VCaP (cell line): Measurements from ENCODE around the gene FMOD.

Experiments used
- H3K27ac ChIP-seq: fragments of 450-650 bp; 2 replicates; pipeline ENCODE4 v1.5.1; 2017
- CTCF ChIP-seq: fragments of 450-650 bp; conservative IDR thresholded peaks from 2 replicates; pipeline ENCODE4 v1.5.1; 2017; ENCODE audit warnings: mild to moderate bottlenecking, moderate library complexity

FMOD gene

GRCh38 chr1:203335503-203335902 lies 15.4 kb downstream of the FMOD start:
- H3K27ac ChIP-seq = peak overlapping the region; percentile 54
- TF ChIP-seq CTCF = no peak

- TF ChIP-seq CTCF = no peak
- H3K27ac ChIP-seq = no peak overlapping the region
Measured at GRCh38 chr1:203331224-203331623, 19.7 kb downstream of the FMOD start.

GRCh38 chr1:203328714-203329122 lies 22.2 kb downstream of the FMOD start:
- 0 out of 2 replicates have a peak, but pooled peaks have one; percentile 4 for TF ChIP-seq CTCF
- H3K27ac ChIP-seq = peak overlapping the region; percentile 98

- peak overlapping the region; percentile 98 for H3K27ac ChIP-seq
- peak; percentile 65 for TF ChIP-seq CTCF
Measured at GRCh38 chr1:203327684-203328457, 23.1 kb downstream of the FMOD start.

GRCh38 chr1:203326830-203327683 lies 23.9 kb downstream of the FMOD start:
- TF ChIP-seq CTCF = no peak
- H3K27ac ChIP-seq = peak overlapping the region; percentile 98

GRCh38 chr1:203325418-203326091 lies 25.4 kb downstream of the FMOD start:
- TF ChIP-seq CTCF = no peak
- peak overlapping the region; percentile 98 for H3K27ac ChIP-seq

- TF ChIP-seq CTCF = no peak
- H3K27ac ChIP-seq = peak overlapping the region; percentile 98
Measured at GRCh38 chr1:203325026-203325417, 25.9 kb downstream of the FMOD start.
